Stomach (tissue), 4 donors: Measurements from ENCODE around the gene CALHM1.
"Not testable (repeated sequence)": the region's sequence is repeated elsewhere in the genome, so short reads cannot be mapped to it uniquely, and the experiment has no call there.

Source experiments
- POLR2A ChIP-seq, 4 donors: fragments of 450-650 bp; IDR thresholded peaks; one replicate each; pipeline ENCODE4 v1.6.1; 2016; ENCODE audit warnings: antibody characterized with exemption in 4 of 4, control low read depth in 2 of 4, mild to moderate bottlenecking in 1 of 4, moderate library complexity in 1 of 4
- POLR2AphosphoS5 ChIP-seq, 3 donors: sonication (generic); formaldehyde crosslinking; IDR thresholded peaks; one replicate each; pipeline ENCODE4 v1.6.1; 2016; ENCODE audit warnings: antibody characterized with exemption in 3 of 3

GRCh38 chr10:103417148-103417469 is 41.6 kb downstream of the CALHM1 start:
- not testable (repeated sequence) for TF ChIP-seq POLR2AphosphoS5, POLR2A (IDR thresholded peaks at IDR 0.05)
